CD8-positive, alpha-beta memory T cell (primary cell): ENCODE measurements around the gene RNF208. TPM values are rescaled to one million over a fixed set of nuclear protein-coding genes. Genes with fewer than 3 reads are reported as not detected.

Source experiments
- CTCF ChIA-PET: fragments of 350-600 bp; sonication (Branson Sonifier 250); formaldehyde crosslinking; loops from one replicate; lab custom pipeline; 2021; ENCODE audit warnings: antibody characterized with exemption; lab: Charles Lee
- POLR2A ChIA-PET: fragments of 350-600 bp; sonication (Branson Sonifier 250); formaldehyde crosslinking; loops from one replicate; lab custom pipeline; 2021; ENCODE audit warnings: antibody characterized with exemption; lab: Charles Lee
- DNase-seq, 5 donors: peaks; one replicate each; pipeline versions ENCODE4 v3.0.0 to v3.0.0-alpha.2; 2020 to 2022; ENCODE audit warnings: mixed read lengths in 1 of 5
- H3K27ac ChIP-seq: one replicate; pipeline ENCODE4 v1.7.0; 2013; ENCODE audit warnings: low read depth, mild to moderate bottlenecking, low read length, moderate library complexity
- H3K27me3 ChIP-seq: 2 replicates; pipeline ENCODE4 v1.7.0; 2013; ENCODE audit warnings: low read length, mild to moderate bottlenecking; ENCODE audit not compliant: insufficient read depth, poor library complexity, severe bottlenecking
- H3K36me3 ChIP-seq: 2 replicates; pipeline ENCODE4 v1.7.0; 2013; ENCODE audit warnings: mild to moderate bottlenecking, low read length, moderate library complexity; ENCODE audit not compliant: insufficient read depth
- H3K4me1 ChIP-seq: 2 replicates; pipeline ENCODE4 v1.7.0; 2013; ENCODE audit warnings: mild to moderate bottlenecking, low read length, moderate library complexity; ENCODE audit not compliant: insufficient read depth
- H3K4me3 ChIP-seq: 2 replicates; pipeline ENCODE4 v1.7.0; 2013; ENCODE audit warnings: mild to moderate bottlenecking, low read length
- H3K9me3 ChIP-seq: 2 replicates; pipeline ENCODE4 v1.7.0; 2013; ENCODE audit warnings: mild to moderate bottlenecking, low read length
- H3K27ac Mint-ChIP-seq, 8 donors: one replicate each; pipeline ENCODE4 v1.8.0; 2020 to 2021; ENCODE audit warnings: mixed read lengths in 8 of 8, mild to moderate bottlenecking in 6 of 8, inconsistent platforms in 3 of 8, moderate library complexity in 3 of 8
- H3K27me3 Mint-ChIP-seq, 2 donors: one replicate each; pipeline ENCODE4 v1.8.0; 2020 to 2021; ENCODE audit warnings: mixed read lengths in 2 of 2, mild to moderate bottlenecking in 1 of 2, moderate library complexity in 1 of 2
- H3K36me3 Mint-ChIP-seq, 3 donors: one replicate each; pipeline ENCODE4 v1.8.0; 2020 to 2021; ENCODE audit warnings: mixed read lengths in 3 of 3, inconsistent platforms in 1 of 3, mild to moderate bottlenecking in 1 of 3
- H3K4me1 Mint-ChIP-seq, 3 donors: one replicate each; pipeline ENCODE4 v1.8.0; 2020 to 2021; ENCODE audit warnings: mixed read lengths in 3 of 3, inconsistent platforms in 1 of 3, mild to moderate bottlenecking in 1 of 3
- H3K4me3 Mint-ChIP-seq, 7 donors: one replicate each; pipeline ENCODE4 v1.8.0; 2020 to 2021; ENCODE audit warnings: mixed read lengths in 7 of 7, mild to moderate bottlenecking in 6 of 7, moderate library complexity in 4 of 7, inconsistent platforms in 2 of 7
- H3K9me3 Mint-ChIP-seq, 5 donors: one replicate each; pipeline ENCODE4 v1.8.0; 2020 to 2022; ENCODE audit warnings: mixed read lengths in 5 of 5, mild to moderate bottlenecking in 3 of 5, moderate library complexity in 2 of 5, inconsistent platforms in 1 of 5
- polyA plus RNA-seq: library from polyadenylated mRNA; unstranded; fragments of 300-500 nt; fragmentation: Illumina TruSeq; gene quantifications from one replicate; pipeline ENCODE4 v1.2.3, GENCODE V29; 2021
- total RNA-seq, 2 experiments: library from RNA; stranded (reverse); gene quantifications; one replicate each; pipeline ENCODE4 v1.2.3, GENCODE V29; 2021

Gene RNF208, protein sequence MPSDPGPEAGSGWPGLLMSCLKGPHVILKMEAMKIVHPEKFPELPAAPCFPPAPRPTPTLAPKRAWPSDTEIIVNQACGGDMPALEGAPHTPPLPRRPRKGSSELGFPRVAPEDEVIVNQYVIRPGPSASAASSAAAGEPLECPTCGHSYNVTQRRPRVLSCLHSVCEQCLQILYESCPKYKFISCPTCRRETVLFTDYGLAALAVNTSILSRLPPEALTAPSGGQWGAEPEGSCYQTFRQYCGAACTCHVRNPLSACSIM
- total RNA-seq (1 to 10 TPM; 2.7 to 3.3 TPM), polyA plus RNA-seq (not detected)

DNA sequence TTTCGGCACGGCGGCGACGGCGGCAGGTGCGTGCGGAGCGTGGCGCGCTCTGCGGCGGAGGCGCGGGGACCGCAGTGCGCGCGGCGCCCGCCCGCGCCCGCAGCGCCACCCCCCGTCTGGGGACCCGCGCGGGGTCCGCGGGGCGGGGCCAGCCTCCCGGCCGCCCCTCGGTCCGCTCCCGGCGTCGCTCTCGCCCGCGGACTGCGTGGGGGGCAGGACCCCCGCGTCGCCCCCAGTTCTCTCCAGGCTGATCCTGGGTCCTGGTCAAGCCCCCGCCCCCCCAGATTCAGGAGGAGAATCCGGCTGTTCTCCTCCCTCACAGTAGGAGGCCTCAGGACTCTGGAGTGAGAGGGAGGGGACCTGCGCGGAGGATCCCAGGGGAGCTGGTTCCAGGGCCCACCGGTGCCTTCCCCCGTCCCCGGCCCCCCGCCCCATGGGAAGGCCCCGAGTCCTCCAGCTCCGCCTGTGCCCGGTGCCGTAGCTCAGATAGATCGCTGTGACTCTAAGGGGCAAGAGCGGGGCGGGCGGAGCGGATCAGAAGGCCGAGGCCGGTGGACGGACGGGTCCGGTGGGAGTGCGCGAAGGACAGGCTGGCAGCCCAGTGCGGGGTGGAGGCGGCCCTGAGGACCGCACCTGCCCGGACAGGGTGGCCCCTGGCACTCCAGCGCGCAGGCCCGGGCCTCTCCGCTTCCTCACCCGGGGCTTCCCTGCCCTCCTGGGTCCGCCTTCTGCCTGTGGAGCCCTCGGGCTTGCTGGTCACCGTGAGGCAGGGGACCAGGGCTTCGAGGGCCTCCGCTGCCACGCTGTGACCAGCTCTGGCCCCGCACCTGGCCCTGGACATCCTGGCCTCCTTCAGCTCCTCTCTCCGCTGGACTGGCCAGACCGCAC lies at the start of gene RNF208:
Gene RNF208, minus strand, starts transcription at position 51 of the 888 bp plus-strand sequence. CDS start 1,028 bp downstream, outside the sequence.
- POLR2A ChIA-PET: interaction anchor here (0.7 to 2.9 kb wide), 10 partner anchors 15 to 136 kb away, joined by 3 to 23 read pairs (median 8); partner anchors contain the start of genes ANAPC2, MAN1B1, SSNA1 and TPRN
- peak within 1 kb of the TSS; percentile 74 for H3K27ac ChIP-seq
- Mint-ChIP-seq H3K27me3 (peaks cover 0 to under 1% of the 10 kb centered on the region in 2 donors), H3K27ac (peak within 1 kb of the TSS in 5 of 8 donors; percentile 66 to 93 (median 79)), H3K9me3 (peaks cover 0 to 1% (median 0%) of the 10 kb centered on the region in 5 donors), H3K4me3 (peak within 1 kb of the TSS; percentile 71 to 85 (median 76)), H3K36me3 (no peaks in the 10 kb centered on the region), H3K4me1 (peaks cover under 1 to 12% (median 3%) of the 10 kb centered on the region in 3 donors)
- H3K4me1 ChIP-seq: peaks cover 13% of the 10 kb centered on the region
- no peaks in the 10 kb centered on the region for H3K36me3 ChIP-seq
- no peaks in the 10 kb centered on the region for H3K9me3 ChIP-seq
- H3K27me3 ChIP-seq: no peaks in the 10 kb centered on the region
- CTCF ChIA-PET: interaction anchor here (0.9 to 3.5 kb wide), 5 partner anchors 13 to 187 kb away, joined by 3 to 18 read pairs (median 7); no protein-coding TSS in a partner anchor
- peak within 1 kb of the TSS; percentile 75 for H3K4me3 ChIP-seq
- peak in 2 of 5 donors; percentile 34 to 53 for DNase-seq

DNA sequence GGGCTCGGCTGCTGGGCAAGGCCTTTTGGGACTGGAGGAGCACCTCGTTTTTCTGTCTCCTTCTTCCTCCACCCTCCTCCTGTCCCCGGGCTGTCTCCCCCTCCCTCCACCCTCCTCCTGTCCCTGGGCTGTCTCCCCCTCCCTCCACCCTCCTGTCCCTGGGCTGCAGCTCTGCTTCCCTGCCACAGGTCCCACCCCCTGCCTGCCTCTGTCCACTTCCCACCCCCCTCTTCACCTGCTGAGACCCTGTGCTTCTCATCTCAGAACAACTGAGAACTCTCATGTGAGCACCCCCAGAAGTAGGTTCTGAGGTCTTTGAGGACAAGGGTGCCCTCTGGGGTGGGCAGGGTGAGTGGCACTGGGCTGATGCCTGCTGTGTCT lies 49.6 kb upstream of the RNF208 start:
- H3K9me3 Mint-ChIP-seq: no peaks in the 10 kb centered on the region
- H3K27ac Mint-ChIP-seq: peak overlapping the region in 2 of 8 donors; percentile 6 to 43
- DNase-seq: no peak
- H3K27me3 ChIP-seq: no peaks in the 10 kb centered on the region
- no peak overlapping the region for H3K27ac ChIP-seq
- no peak overlapping the region for H3K4me3 ChIP-seq
- H3K4me1 ChIP-seq: peaks cover 14% of the 10 kb centered on the region
- no peaks in the 10 kb centered on the region for H3K36me3 ChIP-seq
- ChIA-PET POLR2A (no interaction called here), CTCF (interaction anchor here (1.4 kb wide), 1 partner anchor 35 kb away, joined by 3 read pairs; no protein-coding TSS in a partner anchor)
- peaks cover 6 to 21% (median 10%) of the 10 kb centered on the region in 3 donors for H3K4me1 Mint-ChIP-seq
- H3K36me3 Mint-ChIP-seq: peaks cover 5 to 42% (median 14%) of the 10 kb centered on the region in 3 donors
- H3K9me3 ChIP-seq: no peaks in the 10 kb centered on the region
- peak overlapping the region in 2 of 7 donors; percentile 32 to 70 for H3K4me3 Mint-ChIP-seq
- H3K27me3 Mint-ChIP-seq: peaks cover 4 to 5% of the 10 kb centered on the region in 2 donors

DNA sequence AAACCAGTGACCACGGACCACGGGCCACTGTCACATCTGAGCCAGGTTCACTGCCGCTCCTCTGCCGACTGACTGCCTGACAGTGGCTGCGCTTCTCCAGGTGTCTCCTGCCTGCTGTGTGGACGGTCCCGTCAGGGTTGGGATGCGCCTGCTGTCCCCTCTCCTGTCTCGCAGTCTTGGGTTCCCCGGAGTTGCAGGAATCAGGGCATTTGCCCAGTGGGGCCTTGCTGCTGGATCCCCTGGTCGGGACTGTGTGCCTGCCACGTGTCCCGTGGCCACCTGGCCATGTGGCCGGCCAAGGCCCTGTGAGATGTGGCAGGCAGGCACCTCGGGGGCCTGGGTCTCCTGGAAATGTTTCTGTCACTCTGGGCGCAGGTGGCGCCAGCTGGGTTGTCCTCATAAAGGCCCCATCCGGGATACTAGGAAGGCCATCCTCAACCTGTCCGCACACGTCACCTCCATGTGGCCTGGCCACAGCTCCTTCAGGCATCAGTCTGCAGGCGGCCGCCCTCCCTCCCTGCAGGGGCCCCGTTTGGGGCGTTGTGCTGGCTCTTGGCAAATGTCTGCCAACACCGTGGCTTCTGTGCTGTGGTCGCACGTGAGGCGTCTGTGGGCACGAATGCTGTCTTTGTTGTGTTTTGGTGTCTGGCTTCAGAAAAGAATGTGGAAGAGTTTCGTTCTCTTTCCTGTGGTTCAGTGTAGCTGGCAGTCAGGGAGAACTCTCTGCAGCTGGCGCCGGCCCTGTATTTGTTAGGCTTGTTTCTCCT lies 49.1 kb upstream of the RNF208 start:
- POLR2A ChIA-PET: no interaction called here
- H3K4me3 Mint-ChIP-seq: peak overlapping the region in 2 of 7 donors; percentile 20 to 32

DNA sequence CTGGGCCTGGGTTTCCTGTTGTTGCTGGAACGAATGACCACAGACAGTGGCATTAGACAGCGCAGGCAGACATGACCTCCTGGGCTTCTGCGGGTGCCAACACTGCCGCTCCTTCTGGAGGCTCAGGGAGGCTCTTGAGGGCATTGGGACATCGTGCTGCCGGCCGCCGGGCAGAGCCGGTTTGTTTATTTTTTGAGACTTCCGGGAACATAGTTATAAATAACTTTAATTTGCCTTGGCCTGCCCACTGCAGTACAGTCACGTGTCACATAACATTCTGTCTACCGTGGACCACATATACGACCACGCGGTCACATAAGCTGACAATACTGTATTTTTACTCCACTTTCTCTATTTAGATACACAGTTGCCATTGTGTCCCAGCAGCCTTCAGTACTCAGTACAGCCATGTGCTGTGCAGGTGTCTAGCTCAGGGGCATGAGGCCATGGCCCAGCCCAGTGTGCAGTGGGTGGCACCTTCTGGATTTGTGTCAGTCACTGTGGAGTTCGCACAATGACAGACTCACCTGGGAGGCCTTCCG lies 47.3 kb upstream of the RNF208 start:
- Histone ChIP-seq H3K4me1 (peaks cover 14% of the 10 kb centered on the region), H3K36me3 (peaks cover 4% of the 10 kb centered on the region), H3K4me3 (no peak overlapping the region), H3K27ac (peak overlapping the region; percentile 5), H3K9me3 (no peaks in the 10 kb centered on the region), H3K27me3 (no peaks in the 10 kb centered on the region)
- Mint-ChIP-seq H3K27ac (no peak overlapping the region), H3K27me3 (no peaks in the 10 kb centered on the region), H3K36me3 (peaks cover 5 to 57% (median 15%) of the 10 kb centered on the region in 3 donors), H3K4me3 (no peak overlapping the region), H3K9me3 (no peaks in the 10 kb centered on the region), H3K4me1 (peaks cover 6 to 11% (median 10%) of the 10 kb centered on the region in 3 donors)
- ChIA-PET CTCF (no interaction called here), POLR2A (no interaction called here)
- DNase-seq: no peak

More for the DNA sequence above, 49.1 kb upstream of the RNF208 start:
- Mint-ChIP-seq H3K36me3 (peaks cover 5 to 46% (median 14%) of the 10 kb centered on the region in 3 donors), H3K4me1 (peaks cover 6 to 18% (median 10%) of the 10 kb centered on the region in 3 donors), H3K27me3 (peaks cover 4 to 5% of the 10 kb centered on the region in 2 donors), H3K9me3 (no peaks in the 10 kb centered on the region), H3K27ac (peak overlapping the region in 3 of 8 donors; percentile 6 to 75 (median 43))
- CTCF ChIA-PET: interaction anchor here (1.4 kb wide), 1 partner anchor 35 kb away, joined by 3 read pairs; no protein-coding TSS in a partner anchor
- Histone ChIP-seq H3K36me3 (peaks cover 3% of the 10 kb centered on the region), H3K4me1 (peaks cover 14% of the 10 kb centered on the region), H3K27me3 (no peaks in the 10 kb centered on the region), H3K27ac (no peak overlapping the region), H3K9me3 (no peaks in the 10 kb centered on the region), H3K4me3 (no peak overlapping the region)
- DNase-seq: peak in 2 of 5 donors; percentile 24 to 71

DNA sequence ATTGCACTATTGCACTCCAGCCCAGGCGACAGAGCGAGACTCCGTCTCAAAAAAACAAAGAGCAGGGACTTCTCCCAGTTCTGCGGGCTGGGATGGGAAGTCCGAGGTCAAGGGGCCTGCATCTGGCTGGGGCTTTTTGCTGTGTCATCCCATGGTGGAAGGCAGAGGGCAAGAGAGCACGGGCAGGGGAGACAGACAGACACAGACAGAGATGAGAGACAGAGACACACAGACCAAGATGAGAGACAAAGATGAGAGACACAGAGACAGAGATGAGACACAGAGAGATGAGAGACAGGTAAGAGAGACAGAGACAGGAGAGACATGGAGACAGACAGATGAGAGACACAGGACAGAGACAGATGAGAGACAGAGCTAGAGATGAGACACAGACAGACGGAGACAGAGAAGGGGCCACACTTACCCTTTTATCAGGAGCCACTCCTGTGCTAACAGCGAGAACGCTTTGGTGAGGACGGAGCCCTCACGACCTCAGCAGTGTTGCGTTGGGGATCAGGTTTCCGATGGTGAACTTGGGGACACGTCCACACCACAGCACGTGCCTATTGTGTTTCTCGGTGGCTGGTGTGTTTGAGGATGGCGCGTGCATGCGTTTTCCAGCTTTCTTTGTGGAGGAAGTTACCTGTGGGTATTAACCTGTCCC lies 46.6 kb upstream of the RNF208 start:
- Mint-ChIP-seq H3K4me1 (peaks cover 6 to 11% (median 10%) of the 10 kb centered on the region in 3 donors), H3K36me3 (peaks cover 5 to 64% (median 15%) of the 10 kb centered on the region in 3 donors), H3K9me3 (no peaks in the 10 kb centered on the region), H3K27me3 (no peaks in the 10 kb centered on the region), H3K27ac (peak overlapping the region in 1 of 8 donors; percentile 26), H3K4me3 (no peak overlapping the region)
- no peaks in the 10 kb centered on the region for H3K27me3 ChIP-seq
- no peak overlapping the region for H3K4me3 ChIP-seq
- peaks cover 14% of the 10 kb centered on the region for H3K4me1 ChIP-seq
- no peaks in the 10 kb centered on the region for H3K9me3 ChIP-seq
- peak overlapping the region; percentile 5 for H3K27ac ChIP-seq
- ChIA-PET POLR2A (no interaction called here), CTCF (no interaction called here)
- H3K36me3 ChIP-seq: peaks cover 4% of the 10 kb centered on the region
- DNase-seq: no peak

DNA sequence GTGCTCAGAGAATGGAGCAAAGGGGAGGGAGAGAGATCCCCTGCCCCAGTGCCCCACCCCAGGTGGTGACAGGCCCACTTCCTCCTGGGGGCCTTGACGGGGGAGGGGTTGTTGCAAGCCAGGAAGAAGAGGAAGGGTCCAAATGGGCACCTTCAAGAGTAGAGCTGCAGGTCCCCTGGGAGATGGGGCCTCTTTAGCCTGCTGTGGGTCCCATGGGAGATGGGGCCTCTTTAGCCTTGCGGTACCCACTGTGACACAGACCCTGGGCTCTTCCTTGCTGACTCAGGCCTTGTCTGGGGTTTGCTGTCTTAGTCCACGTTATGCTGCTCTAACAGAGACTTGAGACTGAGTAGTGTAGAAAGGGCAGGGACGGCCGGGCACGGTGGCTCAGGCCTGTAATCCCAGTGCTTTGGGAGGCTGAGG lies 45.9 kb upstream of the RNF208 start:
- no peaks in the 10 kb centered on the region for H3K27me3 ChIP-seq
- H3K27me3 Mint-ChIP-seq: no peaks in the 10 kb centered on the region
- peaks cover 4% of the 10 kb centered on the region for H3K36me3 ChIP-seq
- peaks cover 5 to 65% (median 13%) of the 10 kb centered on the region in 3 donors for H3K36me3 Mint-ChIP-seq
- H3K9me3 Mint-ChIP-seq: no peaks in the 10 kb centered on the region
- no peak overlapping the region for H3K4me3 Mint-ChIP-seq
- H3K4me1 Mint-ChIP-seq: peaks cover 6 to 11% (median 10%) of the 10 kb centered on the region in 3 donors
- DNase-seq: no peak
- ChIA-PET CTCF (no interaction called here), POLR2A (no interaction called here)
- peak overlapping the region in 2 of 8 donors; percentile 25 to 75 for H3K27ac Mint-ChIP-seq
- peak overlapping the region; percentile 5 for H3K27ac ChIP-seq
- H3K9me3 ChIP-seq: no peaks in the 10 kb centered on the region
- H3K4me3 ChIP-seq: no peak overlapping the region
- peaks cover 14% of the 10 kb centered on the region for H3K4me1 ChIP-seq
